B cell (primary cell): ENCODE measurements around the gene EMX1. TPM values are rescaled to one million over a fixed set of nuclear protein-coding genes. Genes with fewer than 3 reads are reported as not detected.

Experiments
- ATAC-seq: fragments of 200-7000 bp; cut with Tn5 transposase; one replicate; pipeline ENCODE4 v1.10.0; 2021; ENCODE audit warnings: low read depth, mild to moderate bottlenecking, moderate number of reproducible peaks, moderate library complexity
- CTCF ChIA-PET: fragments of 350-600 bp; sonication (Branson Sonifier 250); formaldehyde crosslinking; loops from one replicate; lab custom pipeline; 2021; ENCODE audit warnings: antibody characterized with exemption, inconsistent platforms; lab: Charles Lee
- POLR2A ChIA-PET: fragments of 350-600 bp; sonication (Branson Sonifier 250); formaldehyde crosslinking; loops from one replicate; lab custom pipeline; 2021; ENCODE audit warnings: antibody characterized with exemption; lab: Charles Lee
- DNase-seq: peaks from one replicate; pipeline ENCODE4 v3.0.0; 2013
- H2AFZ ChIP-seq: 2 replicates; pipeline ENCODE4 v1.6.1; 2012; ENCODE audit warnings: mild to moderate bottlenecking, low read depth, low read length; ENCODE audit not compliant: insufficient read depth, poor library complexity, severe bottlenecking
- H3K27ac ChIP-seq, 2 donors: 1 replicate in 1 of 2; 2 replicates in 1 of 2; pipeline ENCODE4 v1.5.1; 2012 to 2013; ENCODE audit warnings: low read length in 2 of 2, mild to moderate bottlenecking in 2 of 2, moderate library complexity in 1 of 2
- H3K27me3 ChIP-seq, 4 experiments: fragments of 200-600 bp in 1 of 4; sonication (generic) in 1 of 4; replicated peaks in 1 of 4; 1 replicate in 2 of 4; 2 replicates in 2 of 4; pipeline versions ENCODE4 v1.6.1 to v1.7.0; 2013 to 2016; ENCODE audit warnings: low read length in 3 of 4, mild to moderate bottlenecking in 2 of 4, mixed read lengths in 1 of 4, moderate library complexity in 1 of 4; ENCODE audit not compliant: insufficient read depth in 4 of 4, control insufficient read depth in 3 of 4; ENCODE audit errors: control extremely low read depth in 1 of 4
- H3K36me3 ChIP-seq, 2 experiments: replicated peaks in 1 of 2; 1 replicate in 1 of 2; 2 replicates in 1 of 2; pipeline versions ENCODE4 v1.6.1 to v1.7.1; 2013; ENCODE audit warnings: low read length in 1 of 2; ENCODE audit not compliant: insufficient read depth in 2 of 2, control insufficient read depth in 1 of 2; ENCODE audit errors: control extremely low read depth in 1 of 2, extremely low read depth in 1 of 2
- H3K4me1 ChIP-seq, 2 donors: fragments of 200-600 bp in 1 of 2; sonication (generic) in 1 of 2; 1 replicate in 1 of 2; 2 replicates in 1 of 2; pipeline versions ENCODE4 v1.5.1 to v1.6.1; 2013 to 2017; ENCODE audit warnings: low read length in 2 of 2; ENCODE audit not compliant: control insufficient read depth in 2 of 2, insufficient read depth in 2 of 2
- H3K4me2 ChIP-seq: replicated peaks from 2 replicates; pipeline ENCODE3; 2012; ENCODE audit warnings: mild to moderate bottlenecking, low read depth, low read length; ENCODE audit not compliant: poor library complexity, severe bottlenecking
- H3K4me3 ChIP-seq, 5 experiments: fragments of 200-600 bp in 1 of 5; sonication (generic) in 1 of 5; 1 replicate in 3 of 5; 2 replicates in 2 of 5; pipeline versions ENCODE4 v1.5.1 to v1.7.0; 2011 to 2016; ENCODE audit warnings: low read length in 4 of 5, mild to moderate bottlenecking in 4 of 5, low read depth in 2 of 5, control low read depth in 1 of 5, moderate library complexity in 1 of 5; ENCODE audit not compliant: insufficient read depth in 1 of 5; ENCODE audit errors: control extremely low read depth in 1 of 5, extremely low read depth in 1 of 5
- H3K79me2 ChIP-seq: fragments of 200-600 bp; sonication (generic); one replicate; pipeline ENCODE4 v1.6.0; 2016; ENCODE audit warnings: low read length; ENCODE audit not compliant: control insufficient read depth, insufficient read depth
- H3K9ac ChIP-seq: fragments of 200-600 bp; sonication (generic); 2 replicates; pipeline ENCODE4 v1.6.1; 2017; ENCODE audit warnings: mild to moderate bottlenecking, low read length, moderate library complexity
- H3K9me3 ChIP-seq, 3 donors: one replicate each; pipeline versions ENCODE4 v1.6.1 to v1.7.1; 2013; ENCODE audit warnings: low read length in 2 of 3; ENCODE audit not compliant: control insufficient read depth in 2 of 3, insufficient read depth in 1 of 3; ENCODE audit errors: control extremely low read depth in 1 of 3
- H4K20me1 ChIP-seq: 2 replicates; pipeline ENCODE4 v1.6.0; 2012; ENCODE audit warnings: mild to moderate bottlenecking, low read length; ENCODE audit not compliant: insufficient read depth, control insufficient read depth, poor library complexity, severe bottlenecking
- H3K27ac Mint-ChIP-seq: one replicate; pipeline ENCODE4 v1.8.0; 2021; ENCODE audit warnings: mixed read lengths
- H3K27me3 Mint-ChIP-seq: one replicate; pipeline ENCODE4 v1.8.0; 2021; ENCODE audit warnings: mixed read lengths
- H3K4me1 Mint-ChIP-seq: one replicate; pipeline ENCODE4 v1.8.0; 2021; ENCODE audit warnings: mixed read lengths
- H3K4me3 Mint-ChIP-seq: one replicate; pipeline ENCODE4 v1.8.0; 2021; ENCODE audit warnings: mixed read lengths
- H3K9me3 Mint-ChIP-seq: one replicate; pipeline ENCODE4 v1.8.0; 2022; ENCODE audit warnings: mixed read lengths; ENCODE audit not compliant: insufficient read depth
- CTCF ChIP-seq: fragments of 200-600 bp; IDR thresholded peaks from one replicate; pipeline ENCODE4 v1.8.0; 2022; ENCODE audit warnings: antibody characterized with exemption, mild to moderate bottlenecking
- EZH2 ChIP-seq: IDR thresholded peaks from 2 replicates; pipeline ENCODE4 v1.6.1; 2012; ENCODE audit warnings: borderline replicate concordance, low read depth, mild to moderate bottlenecking, moderate library complexity, low read length; ENCODE audit not compliant: insufficient read depth, poor library complexity, severe bottlenecking
- WGBS: methylation state at CpG from one replicate; pipeline ENCODE4 v1.1.5; 2013; ENCODE audit warnings: missing lambda C conversion rate; ENCODE audit not compliant: insufficient coverage; 5-methylcytosine and 5-hydroxymethylcytosine counted together
- intact Hi-C: fragments of 100-400 bp; cut with micrococcal nuclease; formaldehyde crosslinking; loops from one replicate; pipeline ENCODE4 v1.10.0; 2022
- polyA plus RNA-seq: library from polyadenylated mRNA; depleted of rRNA; stranded (reverse); fragments of >200 nt; gene quantifications from 2 replicates; pipeline ENCODE4 v1.2.3, GENCODE V29; 2012
- total RNA-seq, 2 donors: library from RNA; stranded (reverse); fragments of 120-200 nt in 1 of 2; gene quantifications; 1 replicate in 1 of 2; 2 replicates in 1 of 2; pipeline versions ENCODE4 v1.2.3 to v1.2.4, GENCODE V29; 2013 to 2022

EMX1 gene
- total and polyA plus RNA-seq, 2 donors (not counting 1 experiment from before 2014, with no cell fraction given): not detected

- H3K27ac Mint-ChIP-seq: no peak overlapping the region
- H3K4me1 Mint-ChIP-seq: peaks cover 33% of the 10 kb centered on the region
- H3K4me1 ChIP-seq: peaks cover 58 to 78% of the 10 kb centered on the region in 2 donors
- POLR2A ChIA-PET: no interaction called here
- H3K4me2 ChIP-seq: peak overlapping the region; percentile 83
- CTCF ChIA-PET: no interaction called here
- peaks cover 57% of the 10 kb centered on the region for H3K27me3 Mint-ChIP-seq
- TF ChIP-seq EZH2 (peak; percentile 91), CTCF (no peak)
- no peaks in the 10 kb centered on the region for H4K20me1 ChIP-seq
- H3K9me3 Mint-ChIP-seq: no peaks in the 10 kb centered on the region
- peak overlapping the region; percentile 15 to 49 (median 27) for H3K4me3 ChIP-seq
- H3K9me3 ChIP-seq: peaks cover 0 to 61% (median 0%) of the 10 kb centered on the region in 3 donors
- peak overlapping the region; percentile 51 for H2AFZ ChIP-seq
- H3K36me3 ChIP-seq: no peaks in the 10 kb centered on the region
- 4% methylated on average over 77 of the region's 77 CpGs for WGBS
- ATAC-seq (no peak), DNase-seq (peak; percentile 68)
- intact Hi-C loops: no loop called here
- no peaks in the 10 kb centered on the region for H3K79me2 ChIP-seq
- H3K27me3 ChIP-seq: peaks cover 0 to 92% (median 74%) of the 10 kb centered on the region in 4 experiments
- peak overlapping the region; percentile 80 for H3K4me3 Mint-ChIP-seq
- no peak overlapping the region for H3K27ac ChIP-seq
- peak overlapping the region; percentile 55 for H3K9ac ChIP-seq
Measured at GRCh38 chr2:72920318-72921087, 3.2 kb downstream of the EMX1 start.
